HL-60/S4 (cell line): Measurements from ENCODE around the gene AWAT2.

Experiments
- in situ Hi-C: fragments of 300-500 bp; cut with MboI; formaldehyde crosslinking; loops from 2 replicates; pipeline ENCODE4 v1.14.3; 2022; ENCODE audit warnings: low sequenced_read_pairs

AWAT2 gene, protein sequence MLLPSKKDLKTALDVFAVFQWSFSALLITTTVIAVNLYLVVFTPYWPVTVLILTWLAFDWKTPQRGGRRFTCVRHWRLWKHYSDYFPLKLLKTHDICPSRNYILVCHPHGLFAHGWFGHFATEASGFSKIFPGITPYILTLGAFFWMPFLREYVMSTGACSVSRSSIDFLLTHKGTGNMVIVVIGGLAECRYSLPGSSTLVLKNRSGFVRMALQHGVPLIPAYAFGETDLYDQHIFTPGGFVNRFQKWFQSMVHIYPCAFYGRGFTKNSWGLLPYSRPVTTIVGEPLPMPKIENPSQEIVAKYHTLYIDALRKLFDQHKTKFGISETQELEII

DNA sequence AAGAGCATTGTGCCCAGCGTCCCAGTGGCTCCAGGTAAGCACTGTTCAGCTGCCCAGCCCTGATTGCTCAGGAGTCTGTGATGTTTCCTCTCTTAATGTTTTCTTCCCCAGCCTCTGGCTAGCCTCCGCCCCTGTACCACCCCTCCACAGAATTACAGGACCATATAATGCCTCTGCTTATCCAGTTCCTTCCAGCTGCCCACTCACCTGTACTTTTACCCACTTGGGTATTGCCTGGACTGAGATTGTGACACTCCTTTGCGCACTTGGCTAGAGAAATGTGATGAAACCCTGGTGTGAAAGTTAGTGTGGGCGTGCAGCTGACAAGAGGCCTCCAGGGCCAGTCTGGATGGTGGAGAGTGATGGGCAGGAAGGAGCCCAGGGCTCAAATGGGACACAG is at the start of gene AWAT2:
TSS of gene AWAT2 (minus strand) at position 14 of the 400 bp plus-strand sequence. CDS start at position 8, 6 bp downstream.
- in situ Hi-C loops, result loop anchor here (25.0 kb wide), 1 partner anchor 513 kb away; no protein-coding TSS in a partner anchor

DNA sequence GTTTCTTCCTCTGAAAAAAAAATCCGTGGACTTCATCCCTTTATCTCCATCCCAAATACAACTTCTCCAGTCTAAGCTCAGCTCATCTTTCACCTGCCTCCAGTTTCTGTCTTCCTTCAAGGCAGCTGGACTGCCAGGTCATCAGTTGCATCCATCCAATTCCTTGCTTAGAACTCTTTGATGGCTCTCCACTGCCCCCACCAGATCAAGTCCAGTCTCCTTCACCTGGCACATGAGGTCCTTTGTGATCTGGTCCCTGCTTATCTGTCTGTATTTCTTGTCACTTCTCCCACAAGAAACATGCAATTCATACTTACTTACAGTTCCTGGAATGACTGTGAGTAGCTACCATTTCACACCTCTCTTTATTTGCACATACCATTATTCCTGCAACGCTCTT is 46.3 kb upstream of the AWAT2 start:
- in situ Hi-C loops, result no loop called here

DNA sequence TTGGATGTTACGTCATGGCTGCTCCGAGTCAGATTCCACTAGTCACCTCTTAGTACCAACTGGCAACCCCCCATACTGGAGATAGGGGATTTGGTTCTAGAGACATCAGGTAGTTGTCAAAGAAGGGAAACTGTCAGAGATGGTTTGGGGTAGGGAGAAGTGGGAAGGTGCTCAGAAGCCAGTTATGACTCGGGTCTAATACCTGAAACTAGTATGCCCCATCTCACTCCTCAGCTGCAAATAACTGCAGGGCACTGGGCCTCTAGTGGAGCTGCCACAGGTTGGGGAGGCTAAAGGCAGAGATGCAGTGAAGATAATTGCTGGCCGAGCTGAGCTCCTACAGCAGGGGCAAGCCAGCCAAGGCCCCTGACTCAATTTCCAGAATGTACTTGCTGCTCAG is 42.5 kb upstream of the AWAT2 start:
- in situ Hi-C loops, result no loop called here

DNA sequence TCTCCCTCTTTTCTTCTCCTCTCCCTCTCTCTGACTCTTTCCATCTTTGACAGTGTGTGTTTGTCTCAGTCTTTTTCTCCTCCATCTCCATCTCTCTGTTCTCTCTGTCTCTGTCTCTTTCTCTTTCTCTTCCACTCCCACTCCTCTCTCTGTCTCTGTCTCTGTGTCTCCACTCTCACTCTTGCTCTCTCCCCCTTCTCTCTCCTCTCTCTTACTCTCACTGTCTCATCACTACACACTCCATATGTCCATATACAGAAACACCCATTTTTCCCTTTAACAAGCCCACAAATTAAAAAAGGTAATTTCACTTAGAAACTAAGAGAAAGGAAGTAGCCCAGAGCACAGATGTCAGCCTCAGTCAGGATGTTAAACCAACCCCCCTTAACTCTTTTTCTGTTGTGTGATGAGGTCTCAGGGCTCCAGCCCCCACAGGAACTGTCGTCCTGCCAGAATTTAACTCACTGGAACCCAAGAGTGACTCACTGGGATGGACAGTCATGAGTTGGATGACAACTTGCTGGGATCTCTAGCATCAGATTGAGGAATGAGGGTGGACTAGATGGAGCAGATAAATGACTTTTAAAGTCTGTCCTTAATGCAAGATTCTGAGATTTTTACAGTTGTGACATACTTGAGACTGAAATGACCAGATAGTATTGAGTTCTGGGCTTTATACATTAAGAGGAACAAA is 40.0 kb upstream of the AWAT2 start:
- in situ Hi-C loops, result no loop called here

DNA sequence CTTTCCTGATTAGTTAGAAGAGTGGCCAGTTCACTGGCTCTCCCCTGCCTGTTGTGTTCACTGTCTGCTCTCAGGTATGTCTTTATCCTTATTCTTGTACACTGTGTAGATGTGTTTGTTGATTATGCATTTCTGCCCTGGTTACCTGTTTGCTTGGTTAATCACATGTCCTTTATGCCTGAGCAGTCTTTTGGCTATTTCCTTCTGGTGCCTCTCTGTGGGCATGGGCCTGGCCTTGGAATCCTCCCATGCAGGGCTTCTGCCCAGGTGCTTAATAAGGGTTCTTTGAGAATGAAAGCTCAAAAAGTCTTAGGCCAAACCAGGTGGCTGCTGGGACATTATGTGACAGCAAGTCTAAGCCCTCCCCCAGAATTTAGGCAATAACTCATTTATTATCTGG is 39.0 kb upstream of the AWAT2 start:
- in situ Hi-C loops, result no loop called here

DNA sequence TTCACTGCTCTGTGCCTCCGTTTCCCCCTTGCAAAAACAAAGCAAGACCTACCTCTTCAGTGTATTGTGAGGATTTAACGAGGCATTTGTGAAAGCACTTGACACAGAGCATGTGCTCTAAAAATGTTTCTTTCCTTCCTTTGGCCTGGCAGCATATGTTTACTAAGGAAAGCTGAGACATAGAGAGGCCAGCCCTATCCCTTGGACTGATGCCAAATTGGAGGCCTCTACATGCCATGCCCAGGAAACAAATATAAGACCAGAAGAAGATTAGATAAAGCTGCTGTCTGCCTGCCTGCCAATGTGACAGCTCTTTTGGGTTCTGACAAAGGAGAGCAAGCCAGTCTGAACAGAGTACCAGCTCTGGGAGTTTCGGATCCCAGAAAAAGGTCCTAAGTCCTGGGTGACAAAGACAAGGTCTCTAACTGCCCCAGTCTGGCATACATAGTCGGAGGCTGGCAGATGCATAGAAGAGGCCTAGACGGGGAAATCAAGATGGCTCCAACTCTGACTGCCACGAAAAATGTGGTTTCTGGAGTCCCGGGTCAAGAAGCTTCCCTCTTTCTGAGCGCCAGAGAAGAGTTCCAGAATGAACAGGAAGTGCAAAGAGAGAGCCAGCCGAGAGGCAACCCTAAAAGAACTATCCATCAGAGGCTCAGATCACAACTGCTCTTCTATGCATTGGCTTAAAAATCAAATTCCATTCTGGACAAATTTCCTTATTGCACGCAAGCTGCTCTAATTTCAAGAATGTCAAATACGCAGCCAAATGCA is 38.3 kb upstream of the AWAT2 start:
- in situ Hi-C loops, result no loop called here

DNA sequence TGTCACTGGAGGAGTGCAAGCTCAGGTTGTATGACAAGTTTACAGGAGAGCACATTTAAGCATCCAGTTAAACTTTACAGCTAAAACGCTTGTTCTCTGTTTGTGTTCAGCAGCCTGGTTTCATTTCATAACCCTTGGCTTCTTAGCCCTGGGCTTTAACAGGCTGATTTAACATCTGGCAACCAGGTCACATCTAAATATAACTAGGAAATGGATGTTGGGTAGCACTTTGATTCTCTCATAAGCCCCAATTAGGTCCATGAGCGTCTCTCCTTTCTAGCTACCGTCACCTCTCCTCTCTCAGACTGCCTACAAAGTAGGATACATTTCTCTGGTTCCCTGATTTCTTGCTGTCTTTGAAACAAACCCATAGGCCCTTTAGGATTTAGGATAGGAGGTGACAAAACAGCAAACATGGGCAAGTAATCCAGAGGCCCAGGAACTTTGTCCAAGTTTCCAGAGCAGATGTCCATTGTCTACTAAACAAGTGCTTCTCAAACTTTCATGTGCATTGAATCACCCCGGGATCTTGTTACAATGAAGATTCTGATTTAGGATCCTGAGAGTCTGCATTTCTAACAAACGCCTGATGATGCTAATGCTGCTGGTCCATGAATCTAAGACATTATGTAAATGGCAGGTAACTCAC is 35.0 kb upstream of the AWAT2 start:
- in situ Hi-C loops, result no loop called here

DNA sequence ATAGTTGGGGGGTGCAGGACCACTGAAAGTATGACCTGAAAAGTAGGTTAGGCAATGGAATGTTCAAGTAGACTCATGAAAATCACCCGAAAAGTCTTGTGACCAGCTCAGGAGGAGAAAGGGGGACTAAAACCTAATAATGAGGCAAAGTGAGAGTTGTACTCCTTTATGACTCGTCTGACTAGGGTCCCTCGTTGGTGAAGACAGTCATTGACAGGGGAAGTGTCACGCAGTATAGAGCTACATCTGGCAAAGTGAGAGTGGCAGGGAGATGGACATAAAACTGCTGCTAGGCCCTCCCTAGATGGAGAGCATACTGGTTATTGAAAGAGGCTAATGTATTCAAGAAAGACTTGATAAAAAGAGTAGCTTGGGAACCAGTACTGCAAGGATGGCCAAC is 33.0 kb upstream of the AWAT2 start:
- in situ Hi-C loops, result no loop called here

DNA sequence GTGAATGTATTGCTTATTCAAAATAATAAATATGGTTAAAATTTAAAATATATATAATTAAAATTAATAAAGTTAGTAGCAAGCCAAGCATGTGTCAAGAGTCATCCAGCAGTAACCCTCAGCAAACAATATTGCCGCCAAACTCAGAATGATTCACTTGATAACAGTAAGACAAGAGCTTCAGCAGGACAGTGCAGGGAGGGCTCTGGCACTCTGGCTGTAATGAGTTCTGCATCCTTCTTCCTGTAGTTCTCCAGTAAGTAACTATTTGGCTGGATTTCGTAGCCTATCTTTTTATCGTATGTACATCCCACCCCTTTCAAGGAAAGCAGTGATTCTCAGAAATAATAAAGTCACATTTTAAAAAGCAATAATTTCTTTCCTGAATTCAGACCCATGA is 30.1 kb upstream of the AWAT2 start:
- in situ Hi-C loops, result no loop called here

DNA sequence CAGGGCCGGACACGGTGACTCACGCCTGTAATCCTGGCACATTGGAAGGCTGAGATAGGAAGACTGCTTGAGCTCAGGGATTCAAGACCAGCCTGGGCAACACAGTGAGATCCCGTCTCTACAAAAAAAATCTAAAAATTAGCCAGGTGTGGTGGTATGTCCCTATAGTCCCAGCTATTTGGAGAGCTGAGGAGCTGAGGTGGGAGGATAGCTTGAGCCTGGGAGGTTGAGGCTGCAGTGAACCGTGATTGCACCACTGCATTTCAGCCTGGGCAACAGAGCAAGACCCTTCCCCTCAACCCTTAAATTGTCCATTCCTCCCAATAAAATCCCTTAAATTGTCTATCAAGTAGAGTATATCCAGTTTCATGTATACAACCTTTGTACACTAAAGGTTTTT is 29.6 kb upstream of the AWAT2 start:
- in situ Hi-C loops, result no loop called here

DNA sequence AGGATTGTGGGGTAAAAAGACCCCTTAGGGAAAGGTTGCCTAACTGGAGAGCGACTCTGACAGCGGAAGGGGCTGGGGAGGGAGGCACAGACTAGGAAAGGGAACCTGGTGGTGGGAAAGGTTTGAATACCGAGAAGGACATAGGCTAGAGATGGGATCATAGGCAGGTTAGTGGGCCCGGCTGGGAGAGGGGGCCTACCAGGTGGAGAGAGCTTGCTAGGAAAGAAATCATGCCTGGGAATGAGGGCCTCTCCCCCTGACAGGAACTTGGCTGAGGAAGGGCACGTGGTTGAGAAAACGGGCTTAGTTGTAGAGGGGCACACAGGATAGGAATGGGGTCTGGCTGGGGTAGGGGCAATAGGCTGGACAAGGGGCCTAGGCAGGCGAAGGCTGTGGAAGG is 16.9 kb upstream of the AWAT2 start:
- in situ Hi-C loops, result no loop called here

DNA sequence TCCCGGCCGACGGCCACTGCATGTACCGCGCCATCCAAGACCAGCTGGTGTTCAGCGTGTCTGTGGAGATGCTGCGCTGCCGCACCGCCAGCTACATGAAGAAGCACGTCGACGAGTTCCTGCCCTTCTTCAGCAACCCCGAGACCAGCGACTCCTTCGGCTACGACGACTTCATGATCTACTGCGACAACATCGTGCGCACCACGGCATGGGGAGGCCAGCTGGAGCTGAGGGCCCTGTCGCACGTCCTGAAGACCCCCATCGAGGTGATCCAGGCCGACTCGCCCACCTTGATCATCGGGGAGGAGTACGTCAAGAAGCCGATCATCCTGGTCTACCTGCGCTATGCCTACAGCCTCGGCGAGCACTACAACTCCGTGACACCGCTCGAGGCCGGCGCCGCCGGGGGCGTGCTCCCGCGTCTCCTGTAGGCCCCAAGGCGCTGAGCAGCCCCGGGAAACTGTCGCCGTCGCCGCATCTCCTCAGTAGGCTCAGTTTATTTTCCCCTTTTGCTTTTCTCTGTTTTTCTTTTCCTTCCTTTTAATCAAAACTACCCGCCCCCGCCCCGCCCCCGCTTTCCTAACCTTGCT is 13.3 kb upstream of the AWAT2 start:
- in situ Hi-C loops, result no loop called here

DNA sequence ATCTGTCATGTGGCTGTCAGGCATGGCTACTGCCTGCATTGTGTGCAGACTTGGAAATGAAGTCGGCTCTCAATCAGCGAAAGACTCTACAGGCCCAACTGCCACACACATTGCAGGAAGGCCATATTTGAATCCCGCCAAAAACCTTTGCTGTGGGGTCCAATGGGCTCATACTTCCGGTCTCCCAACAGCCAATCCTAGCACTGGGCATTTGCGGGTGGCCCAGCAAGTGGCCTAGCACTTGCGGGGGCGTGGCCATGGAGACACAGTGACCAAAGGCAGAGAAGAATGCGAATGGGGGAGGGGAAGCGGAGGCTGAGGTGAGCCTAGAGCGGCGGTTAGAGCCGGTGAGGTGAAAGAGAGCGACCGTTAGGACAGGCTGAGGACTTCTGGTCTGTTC is 12.3 kb upstream of the AWAT2 start, which contains the start of gene OTUD6A:
TSS of gene OTUD6A (plus strand) at position 382 of the 400 bp plus-strand sequence. CDS start 68 bp downstream, outside the sequence.
- in situ Hi-C loops, result no loop called here

DNA sequence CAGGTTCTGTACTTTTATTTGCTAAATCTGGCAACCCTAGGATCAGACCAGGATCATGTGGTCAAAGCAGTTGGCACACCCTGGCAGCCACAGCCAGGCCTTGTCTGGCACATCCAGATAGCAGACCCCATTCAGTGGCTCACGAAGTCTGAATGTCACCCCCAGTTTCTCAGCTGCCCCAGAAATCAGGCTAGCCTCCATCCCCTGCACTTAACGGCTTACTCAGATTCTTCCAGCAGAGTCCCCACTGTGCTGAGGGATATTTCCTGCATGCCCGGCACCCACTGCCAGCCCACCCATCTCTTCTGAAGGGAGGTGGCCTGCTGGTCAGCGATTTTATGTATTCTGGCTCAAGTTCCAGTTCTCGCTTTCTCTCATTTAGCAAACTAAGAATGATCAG is 4.7 kb upstream of the AWAT2 start:
- in situ Hi-C loops, result no loop called here

DNA sequence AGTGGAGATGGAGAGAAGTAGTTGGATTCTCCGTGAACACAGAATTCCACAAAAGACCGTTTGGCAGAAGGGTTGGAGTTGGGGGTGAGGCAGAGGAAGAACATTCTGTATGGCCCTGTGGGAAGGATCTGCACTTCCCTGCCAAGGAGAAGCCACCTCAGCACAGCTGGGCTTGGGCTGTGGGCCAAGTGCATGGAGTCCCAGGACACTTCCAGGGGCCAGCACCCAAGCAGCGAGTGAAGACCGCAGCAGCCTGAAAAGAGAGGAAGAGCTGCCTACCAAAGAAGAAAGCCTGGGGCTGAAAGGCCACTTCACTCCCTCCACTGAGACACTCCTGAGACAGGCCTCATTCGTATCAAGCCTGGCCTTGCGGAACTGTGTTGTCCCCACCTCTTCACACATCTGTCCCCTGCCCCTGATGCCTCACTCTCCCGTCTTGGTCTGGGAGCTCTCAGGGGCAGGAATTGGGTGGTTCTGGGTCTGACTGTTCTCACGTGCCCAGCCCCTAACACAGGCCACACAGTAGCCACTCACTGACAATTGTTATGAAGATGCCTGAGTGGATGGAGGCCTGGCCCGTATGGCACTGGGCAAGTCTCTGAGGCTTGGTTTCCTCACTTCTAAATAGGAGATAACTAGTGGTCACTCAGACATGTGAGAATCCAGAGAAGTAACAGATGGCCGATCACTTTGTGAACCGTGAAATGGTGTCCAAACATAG is 3.3 kb upstream of the AWAT2 start:
- in situ Hi-C loops, result no loop called here

DNA sequence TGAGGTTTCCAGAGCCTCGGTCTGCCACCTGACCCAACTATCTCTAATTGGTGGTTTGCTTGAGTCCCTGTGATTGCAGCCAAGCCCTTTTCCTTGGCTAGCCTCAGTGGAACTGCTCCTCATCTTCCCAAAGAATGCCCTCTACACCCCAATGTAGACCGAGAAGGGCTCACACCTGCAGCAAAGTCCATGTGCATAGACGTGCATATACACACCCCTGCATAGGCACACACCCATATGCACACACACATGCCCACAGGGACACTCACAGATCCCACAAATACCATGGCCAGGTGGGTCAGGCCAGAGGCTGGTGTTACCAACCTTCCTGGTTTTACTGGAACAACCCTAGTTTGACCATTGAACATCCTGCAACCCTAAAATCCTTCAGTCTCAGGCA is 332 bp downstream of the AWAT2 start:
- in situ Hi-C loops, result loop anchor here (25.0 kb wide), 1 partner anchor 512 kb away; no protein-coding TSS in a partner anchor

DNA sequence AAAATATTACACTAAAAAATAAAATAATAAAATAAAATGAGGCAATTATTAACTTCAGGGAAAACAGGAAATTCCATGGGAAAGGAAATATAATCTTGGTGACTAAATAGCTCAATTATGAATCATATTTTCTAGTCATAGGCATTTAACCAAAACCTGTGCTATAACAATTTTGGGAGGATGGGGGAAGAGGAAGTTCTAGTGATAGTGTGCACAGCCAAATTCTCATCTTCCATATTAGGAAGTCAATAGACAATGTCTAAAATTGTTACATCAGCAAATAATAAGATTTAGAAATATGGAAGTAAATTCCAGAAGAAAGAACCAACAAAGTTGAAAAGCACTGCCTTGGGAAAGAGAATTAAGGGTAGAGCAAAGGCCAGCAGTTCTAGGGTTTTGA is 2.8 kb downstream of the AWAT2 start:
- in situ Hi-C loops, result loop anchor here (25.0 kb wide), 1 partner anchor 510 kb away; no protein-coding TSS in a partner anchor

DNA sequence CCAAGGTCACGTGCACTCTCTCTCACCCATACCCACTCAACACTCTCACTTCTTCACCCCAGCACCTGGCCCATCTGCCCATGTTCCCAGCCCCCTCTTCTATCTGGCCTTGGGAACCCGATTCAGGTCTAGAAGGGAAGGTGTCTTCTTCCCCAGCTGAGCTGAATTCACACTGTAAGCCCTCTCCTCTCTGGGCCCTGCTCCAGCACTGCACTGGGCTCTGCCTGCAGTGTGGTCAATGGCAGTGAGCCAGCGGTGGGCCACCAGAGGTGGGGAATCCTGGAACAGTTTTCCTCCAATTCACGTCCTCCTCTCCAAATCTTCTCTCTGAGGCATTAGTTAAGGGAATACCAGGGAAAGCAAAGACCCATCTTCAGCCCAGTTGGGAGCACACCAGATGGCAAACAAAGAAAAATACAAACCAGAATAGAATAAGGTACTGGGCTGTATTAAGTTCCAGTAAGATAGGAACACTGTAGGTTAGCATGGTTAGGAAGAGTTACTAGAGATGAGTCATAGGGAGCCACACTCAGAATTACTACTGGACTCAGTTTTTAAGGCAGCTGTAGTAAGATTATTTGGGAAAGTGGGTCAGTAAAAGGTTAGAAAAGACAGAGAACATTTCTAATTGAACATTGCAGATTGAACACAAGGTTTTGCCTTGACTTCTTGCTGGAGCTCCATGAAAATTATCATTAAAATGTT is 5.0 kb downstream of the AWAT2 start:
- in situ Hi-C loops, result loop anchor here (25.0 kb wide), 1 partner anchor 507 kb away; no protein-coding TSS in a partner anchor

DNA sequence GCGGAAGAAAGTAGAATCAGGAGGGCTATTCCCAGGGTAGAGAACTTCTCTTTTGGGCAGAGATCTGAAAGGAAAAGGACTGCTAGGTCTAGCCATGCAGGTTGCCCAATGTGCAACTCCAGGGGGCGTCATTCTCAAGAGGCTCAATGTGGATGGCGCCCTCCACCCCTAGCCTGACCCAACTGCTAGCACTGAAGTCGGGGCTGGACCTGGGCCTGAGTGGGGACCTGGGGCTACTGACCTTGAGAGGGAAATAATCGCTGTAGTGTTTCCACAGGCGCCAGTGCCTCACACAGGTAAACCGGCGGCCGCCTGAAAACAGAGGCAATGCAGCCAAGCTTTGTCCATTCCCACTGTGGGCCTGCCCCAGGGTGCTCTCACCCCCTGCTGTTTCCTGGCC is 6.1 kb downstream of the AWAT2 start:
- in situ Hi-C loops, result loop anchor here (25.0 kb wide), 1 partner anchor 506 kb away; no protein-coding TSS in a partner anchor
